ENCODE results near the gene N4BP2.

GRCh38 chr4:40165916-40166315 lies 109.3 kb downstream of the N4BP2 start:
- no peak for TF ChIP-seq CTCF (IDR thresholded peaks at IDR 0.05; ENCODE audit: poor library complexity)
- no peak for TF ChIP-seq EZH2phosphoT487 (IDR thresholded peaks at IDR 0.05; ENCODE audit: low read depth, severe bottlenecking, unreplicated experiment)

All from hepatocyte (in vitro differentiated cells).